ENCODE data around the gene PARD3.

Gene PARD3

DNA sequence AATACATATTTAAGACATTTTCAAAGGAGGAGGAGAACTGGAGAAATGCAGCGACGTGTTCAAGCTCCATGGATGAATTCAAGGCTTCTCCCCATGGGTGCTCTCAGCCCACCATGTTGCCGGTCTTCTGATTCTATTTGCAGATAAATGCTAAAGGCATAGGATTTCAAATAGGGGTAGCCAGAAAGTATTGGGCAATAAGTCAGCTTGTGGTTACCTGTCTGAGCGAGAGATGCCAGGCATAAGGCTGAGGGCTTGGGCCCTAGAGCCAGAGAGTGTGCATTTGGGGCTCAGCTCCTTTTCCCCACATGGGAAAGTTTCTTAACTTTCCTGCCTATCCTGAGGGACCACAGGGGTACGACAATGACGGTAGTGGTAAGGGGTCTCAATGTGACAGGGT, 180.0 kb downstream of the PARD3 start:
- Histone ChIP-seq H3K9me3 (ENCODE audit: control insufficient read depth, low read depth, low read length) (no peaks in the 10 kb centered on the region), H3K4me1 (ENCODE audit: control insufficient read depth, low read depth, low read length) (peaks cover 24% of the 10 kb centered on the region), H3K36me3 (ENCODE audit: control insufficient read depth, low read depth, low read length) (no peaks in the 10 kb centered on the region), H3K4me3 (ENCODE audit: low read length) (no peak overlapping the region), H3K27ac (ENCODE audit: low read length) (no peak overlapping the region), H3K27me3 (ENCODE audit: control insufficient read depth, insufficient read depth, low read length) (no peaks in the 10 kb centered on the region), H3K9ac (ENCODE audit: low read length) (no peak overlapping the region)

DNA sequence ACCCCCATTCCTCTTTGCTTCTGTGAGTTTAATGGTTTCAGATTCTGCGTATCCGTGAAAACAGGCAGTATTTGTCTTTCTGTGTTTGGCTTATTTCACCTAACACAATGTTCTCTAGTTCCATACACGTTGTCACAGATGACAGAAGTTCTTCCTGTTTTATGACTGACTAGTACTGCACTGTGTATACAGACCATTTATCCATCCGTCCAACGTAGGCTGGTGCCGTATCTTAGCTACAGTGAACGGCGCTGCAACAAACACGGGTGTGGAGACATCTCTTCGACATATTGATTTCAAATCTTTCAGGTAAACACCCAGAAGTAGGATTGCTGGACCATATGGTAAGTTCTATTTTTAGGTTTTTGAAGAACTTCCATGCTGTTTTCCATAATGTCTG, 181.7 kb downstream of the PARD3 start:
- Histone ChIP-seq H3K27ac (ENCODE audit: low read length) (no peak overlapping the region), H3K4me3 (ENCODE audit: low read length) (no peak overlapping the region), H3K4me1 (ENCODE audit: control insufficient read depth, low read depth, low read length) (peaks cover 24% of the 10 kb centered on the region), H3K27me3 (ENCODE audit: control insufficient read depth, insufficient read depth, low read length) (no peaks in the 10 kb centered on the region), H3K36me3 (ENCODE audit: control insufficient read depth, low read depth, low read length) (no peaks in the 10 kb centered on the region), H3K9me3 (ENCODE audit: control insufficient read depth, low read depth, low read length) (no peaks in the 10 kb centered on the region), H3K9ac (ENCODE audit: low read length) (no peak overlapping the region)

DNA sequence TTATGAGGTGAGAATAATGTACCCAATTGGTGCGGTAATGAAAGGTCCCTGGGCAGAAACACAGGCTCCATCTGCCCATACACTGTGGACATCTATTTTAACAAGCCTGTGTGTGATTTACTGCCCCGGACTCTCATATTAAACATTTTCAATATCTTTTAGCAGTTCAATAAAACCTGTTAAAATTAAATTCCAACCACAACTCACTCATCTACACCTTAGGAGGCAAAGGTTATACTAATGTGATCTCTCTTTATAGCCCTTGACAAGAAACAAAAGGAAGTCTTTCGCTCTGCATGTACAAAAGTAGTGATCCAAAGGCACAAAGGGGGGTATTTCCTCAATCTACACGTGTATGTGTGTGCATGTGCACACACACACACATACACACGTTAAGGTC, 186.0 kb downstream of the PARD3 start:
- Histone ChIP-seq H3K9ac (ENCODE audit: low read length) (no peak overlapping the region), H3K27ac (ENCODE audit: low read length) (no peak overlapping the region), H3K4me3 (ENCODE audit: low read length) (no peak overlapping the region), H3K27me3 (ENCODE audit: control insufficient read depth, insufficient read depth, low read length) (no peaks in the 10 kb centered on the region), H3K4me1 (ENCODE audit: control insufficient read depth, low read depth, low read length) (peaks cover 3% of the 10 kb centered on the region), H3K36me3 (ENCODE audit: control insufficient read depth, low read depth, low read length) (no peaks in the 10 kb centered on the region), H3K9me3 (ENCODE audit: control insufficient read depth, low read depth, low read length) (no peaks in the 10 kb centered on the region)

DNA sequence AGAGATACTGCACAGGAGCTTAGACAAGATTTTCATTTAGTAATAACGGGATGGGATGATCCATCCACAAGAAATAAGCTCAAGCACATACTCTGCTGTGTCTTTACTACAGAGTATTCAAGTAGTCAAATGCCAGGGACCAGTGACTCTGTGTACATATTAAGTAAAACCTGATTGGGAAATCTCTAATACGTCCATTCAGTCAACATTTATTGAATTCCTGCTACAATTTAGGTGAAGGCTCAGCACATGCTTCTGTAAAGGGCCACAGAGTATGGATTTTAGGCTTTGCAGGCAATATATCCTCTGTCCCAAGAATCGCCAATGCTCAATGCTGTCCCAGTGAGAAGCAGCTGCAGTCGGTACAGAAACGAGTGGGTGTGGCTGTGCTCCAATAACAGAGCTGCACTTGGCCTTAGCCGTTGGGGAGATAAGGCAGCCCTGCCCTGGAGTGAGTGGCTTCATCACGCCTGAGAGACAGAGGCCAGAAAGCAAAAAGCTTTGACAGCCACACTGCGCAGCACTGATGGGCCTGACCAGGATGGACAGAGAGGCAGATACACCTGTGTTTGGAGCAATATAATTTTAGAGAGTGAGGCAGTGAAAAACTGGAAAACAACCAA, 186.8 kb downstream of the PARD3 start:
- Histone ChIP-seq H3K9ac (ENCODE audit: low read length) (no peak overlapping the region), H3K4me3 (ENCODE audit: low read length) (no peak overlapping the region), H3K9me3 (ENCODE audit: control insufficient read depth, low read depth, low read length) (no peaks in the 10 kb centered on the region), H3K27me3 (ENCODE audit: control insufficient read depth, insufficient read depth, low read length) (no peaks in the 10 kb centered on the region), H3K27ac (ENCODE audit: low read length) (no peak overlapping the region), H3K4me1 (ENCODE audit: control insufficient read depth, low read depth, low read length) (no peaks in the 10 kb centered on the region), H3K36me3 (ENCODE audit: control insufficient read depth, low read depth, low read length) (no peaks in the 10 kb centered on the region)

DNA sequence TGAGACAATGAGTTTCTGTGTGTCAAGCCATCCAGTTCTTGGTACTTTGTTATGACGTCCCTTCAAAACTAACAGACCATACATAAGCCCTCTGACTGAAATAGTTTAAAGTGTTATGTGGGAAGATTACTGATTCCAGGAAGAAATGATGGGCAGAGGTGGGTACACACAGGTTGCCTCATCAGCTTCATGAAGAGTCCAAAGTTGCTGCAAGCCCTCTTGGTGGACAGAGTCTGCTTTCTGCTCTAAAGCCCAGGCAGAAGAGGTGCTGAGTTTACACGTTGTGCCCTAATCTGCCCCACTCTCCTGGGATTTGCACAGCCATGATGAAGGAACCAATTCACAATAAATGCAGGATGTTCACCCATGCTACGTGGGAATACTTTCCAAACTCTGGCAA, 187.4 kb downstream of the PARD3 start:
- H3K9ac ChIP-seq (ENCODE audit: low read length), result no peak overlapping the region
- no peak overlapping the region for H3K4me3 ChIP-seq (ENCODE audit: low read length)
- no peaks in the 10 kb centered on the region for H3K36me3 ChIP-seq (ENCODE audit: control insufficient read depth, low read depth, low read length)
- no peaks in the 10 kb centered on the region for H3K4me1 ChIP-seq (ENCODE audit: control insufficient read depth, low read depth, low read length)
- H3K9me3 ChIP-seq (ENCODE audit: control insufficient read depth, low read depth, low read length), result no peaks in the 10 kb centered on the region
- no peak overlapping the region for H3K27ac ChIP-seq (ENCODE audit: low read length)
- H3K27me3 ChIP-seq (ENCODE audit: control insufficient read depth, insufficient read depth, low read length), result no peaks in the 10 kb centered on the region

DNA sequence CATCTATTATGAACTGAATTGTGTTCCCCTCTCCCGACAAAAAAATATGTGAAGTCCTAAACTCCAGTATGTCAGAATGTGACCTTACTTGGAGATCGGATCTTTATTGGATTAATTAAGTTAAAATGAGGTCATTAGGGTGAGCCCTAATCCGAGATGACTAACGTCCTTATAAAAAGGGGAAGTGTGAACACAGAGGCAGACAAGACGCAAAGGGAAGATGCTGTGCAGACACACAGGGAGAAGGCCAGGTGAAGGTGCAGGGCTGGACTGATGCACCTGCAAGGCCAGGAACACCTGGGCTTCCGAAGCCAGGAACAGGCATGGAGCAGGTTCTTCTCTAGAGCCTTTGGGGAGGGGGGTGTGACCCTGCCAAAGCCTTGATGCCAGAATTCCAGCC, 187.8 kb downstream of the PARD3 start:
- H3K9ac ChIP-seq (ENCODE audit: low read length), result no peak overlapping the region
- no peak overlapping the region for H3K27ac ChIP-seq (ENCODE audit: low read length)
- H3K9me3 ChIP-seq (ENCODE audit: control insufficient read depth, low read depth, low read length), result no peaks in the 10 kb centered on the region
- no peak overlapping the region for H3K4me3 ChIP-seq (ENCODE audit: low read length)
- H3K4me1 ChIP-seq (ENCODE audit: control insufficient read depth, low read depth, low read length), result no peaks in the 10 kb centered on the region
- H3K27me3 ChIP-seq (ENCODE audit: control insufficient read depth, insufficient read depth, low read length), result no peaks in the 10 kb centered on the region
- H3K36me3 ChIP-seq (ENCODE audit: control insufficient read depth, low read depth, low read length), result no peaks in the 10 kb centered on the region

DNA sequence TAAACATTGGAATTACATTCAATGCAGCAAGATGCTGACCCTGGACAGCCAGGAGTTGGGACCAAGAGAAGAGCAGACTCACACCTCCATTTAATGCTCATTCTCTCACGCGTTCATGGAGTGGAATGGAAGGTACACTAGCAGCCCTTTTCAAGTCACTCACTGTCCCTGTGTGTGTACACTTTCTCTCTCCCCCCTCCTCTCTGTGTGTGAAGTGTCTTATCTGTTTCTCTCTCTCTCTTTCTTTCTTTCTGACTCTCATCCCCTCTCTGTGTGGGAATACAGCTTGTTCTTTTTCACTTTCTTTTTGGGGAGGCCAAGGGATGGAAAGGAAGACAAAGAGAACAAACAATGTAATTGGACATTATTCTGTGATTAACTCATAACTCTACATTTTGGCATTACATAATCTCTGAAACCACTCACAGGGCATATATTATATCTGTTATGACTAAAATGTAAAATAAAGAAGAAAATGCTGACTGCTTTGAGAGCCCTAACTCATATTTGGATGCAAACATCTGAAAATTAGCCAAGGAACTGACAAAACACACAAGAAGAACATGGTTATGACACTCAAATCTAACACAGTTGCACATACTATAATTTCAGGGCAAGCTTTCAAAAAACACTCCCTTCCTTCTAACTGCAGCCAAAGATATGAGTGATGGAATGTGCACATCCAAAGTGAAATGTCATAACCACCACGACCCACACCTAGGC, 188.8 kb downstream of the PARD3 start:
- no peak overlapping the region for H3K9ac ChIP-seq (ENCODE audit: low read length)
- no peaks in the 10 kb centered on the region for H3K9me3 ChIP-seq (ENCODE audit: control insufficient read depth, low read depth, low read length)
- H3K4me3 ChIP-seq (ENCODE audit: low read length), result no peak overlapping the region
- H3K4me1 ChIP-seq (ENCODE audit: control insufficient read depth, low read depth, low read length), result no peaks in the 10 kb centered on the region
- H3K27ac ChIP-seq (ENCODE audit: low read length), result no peak overlapping the region
- no peaks in the 10 kb centered on the region for H3K36me3 ChIP-seq (ENCODE audit: control insufficient read depth, low read depth, low read length)
- H3K27me3 ChIP-seq (ENCODE audit: control insufficient read depth, insufficient read depth, low read length), result no peaks in the 10 kb centered on the region

DNA sequence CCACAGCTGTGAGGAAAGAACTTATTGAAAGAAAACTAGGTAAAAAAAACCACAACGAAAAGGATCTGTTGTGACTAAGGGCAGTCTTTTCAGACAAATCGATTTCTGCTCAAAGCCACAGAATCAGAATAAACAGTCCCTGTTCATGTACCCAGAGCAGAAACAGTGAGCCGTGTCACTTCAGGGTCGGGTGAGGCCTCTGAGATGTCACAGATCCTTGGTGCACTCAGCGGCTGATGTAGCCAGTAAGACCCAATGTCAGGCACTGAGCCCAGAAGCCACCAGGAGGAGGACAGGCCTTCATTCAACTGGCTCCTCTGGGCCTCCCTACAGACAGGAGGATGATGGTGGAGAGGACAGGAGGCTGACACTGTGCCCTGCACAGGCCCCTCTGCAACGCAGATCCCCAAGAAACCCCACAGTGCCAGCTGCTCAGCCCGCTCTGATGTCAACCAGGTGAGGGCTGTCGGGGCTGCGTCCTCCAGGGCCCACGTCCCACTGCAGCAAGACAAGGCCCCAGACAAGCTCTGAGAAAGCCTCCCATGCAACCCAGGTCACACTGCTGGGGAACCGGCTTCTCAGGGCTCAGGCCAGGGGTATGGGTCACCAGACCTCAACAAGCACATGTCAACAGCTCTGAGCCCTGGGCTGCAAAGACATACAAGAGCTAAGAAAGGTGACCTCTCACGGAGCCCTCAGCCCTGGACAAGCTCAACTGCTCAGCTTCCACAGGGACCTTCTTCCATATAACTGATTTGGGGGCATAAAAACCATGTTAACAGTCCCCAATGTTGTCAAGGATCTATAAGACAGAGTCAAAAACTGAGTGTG, 190.6 kb downstream of the PARD3 start:
- no peak overlapping the region for H3K27ac ChIP-seq (ENCODE audit: low read length)
- no peaks in the 10 kb centered on the region for H3K36me3 ChIP-seq (ENCODE audit: control insufficient read depth, low read depth, low read length)
- no peak overlapping the region for H3K9ac ChIP-seq (ENCODE audit: low read length)
- H3K27me3 ChIP-seq (ENCODE audit: control insufficient read depth, insufficient read depth, low read length), result no peaks in the 10 kb centered on the region
- no peaks in the 10 kb centered on the region for H3K9me3 ChIP-seq (ENCODE audit: control insufficient read depth, low read depth, low read length)
- H3K4me1 ChIP-seq (ENCODE audit: control insufficient read depth, low read depth, low read length), result no peaks in the 10 kb centered on the region
- H3K4me3 ChIP-seq (ENCODE audit: low read length), result no peak overlapping the region

DNA sequence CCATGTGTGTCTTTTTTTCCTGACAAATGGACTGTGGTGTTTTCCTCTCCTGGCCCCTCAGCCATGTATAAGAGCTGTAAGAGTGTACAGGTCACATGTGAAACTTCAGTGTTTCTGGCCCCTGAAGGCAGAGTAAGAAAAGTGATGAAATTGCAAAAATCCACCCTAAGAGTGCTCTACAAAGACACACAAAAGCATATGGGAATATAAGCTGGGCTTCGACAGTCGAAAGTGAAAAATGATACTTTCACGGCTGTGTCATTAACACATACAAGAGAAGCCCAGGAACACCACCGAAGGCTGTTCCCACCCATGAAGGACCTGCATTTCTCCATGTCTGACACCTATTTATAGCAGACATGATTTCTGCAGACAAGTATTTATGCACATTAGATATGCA, 192.2 kb downstream of the PARD3 start:
- Histone ChIP-seq H3K4me1 (ENCODE audit: control insufficient read depth, low read depth, low read length) (no peaks in the 10 kb centered on the region), H3K27ac (ENCODE audit: low read length) (no peak overlapping the region), H3K9ac (ENCODE audit: low read length) (no peak overlapping the region), H3K9me3 (ENCODE audit: control insufficient read depth, low read depth, low read length) (no peaks in the 10 kb centered on the region), H3K4me3 (ENCODE audit: low read length) (no peak overlapping the region), H3K36me3 (ENCODE audit: control insufficient read depth, low read depth, low read length) (no peaks in the 10 kb centered on the region), H3K27me3 (ENCODE audit: control insufficient read depth, insufficient read depth, low read length) (no peaks in the 10 kb centered on the region)

DNA sequence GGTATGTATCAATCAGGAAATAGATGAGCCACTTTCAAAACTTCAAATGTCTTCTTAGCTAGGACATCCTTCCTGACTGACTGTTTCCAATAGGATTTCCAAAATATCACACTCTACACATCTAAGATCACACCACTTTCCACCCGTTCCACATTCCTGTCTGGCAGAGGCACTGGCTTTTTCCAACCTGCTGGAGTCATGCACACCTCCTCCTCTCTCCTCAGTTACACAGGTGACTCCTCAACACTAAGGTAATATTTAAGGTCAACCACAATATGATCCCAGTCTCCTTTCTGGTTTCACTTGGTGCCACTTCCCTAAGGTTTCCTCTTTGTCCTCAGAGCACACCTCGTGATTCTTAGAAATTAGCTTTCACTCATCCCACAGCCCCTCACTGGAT, 196.5 kb downstream of the PARD3 start:
- H3K9me3 ChIP-seq (ENCODE audit: control insufficient read depth, low read depth, low read length), result no peaks in the 10 kb centered on the region
- peaks cover 6% of the 10 kb centered on the region for H3K4me1 ChIP-seq (ENCODE audit: control insufficient read depth, low read depth, low read length)

DNA sequence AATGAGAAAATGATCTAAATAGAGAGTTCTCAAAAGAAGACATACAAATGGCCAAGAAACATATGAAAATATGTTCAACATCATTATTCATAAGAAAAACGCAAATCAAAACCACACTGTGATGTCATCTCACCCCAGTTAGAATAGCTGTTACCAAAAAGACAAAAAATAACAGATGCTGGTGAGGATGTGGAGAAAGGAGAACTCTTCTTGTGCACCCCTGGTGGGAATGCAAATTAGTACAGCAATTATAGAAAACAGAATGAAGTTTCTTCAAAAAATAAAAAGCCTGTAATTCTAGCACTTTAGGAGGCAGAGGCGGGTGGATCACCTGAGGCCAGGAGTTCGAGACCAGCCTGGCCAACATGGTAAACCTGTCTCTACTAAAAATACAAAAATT, 199.3 kb downstream of the PARD3 start:
- H3K4me1 ChIP-seq (ENCODE audit: control insufficient read depth, low read depth, low read length), result peaks cover 16% of the 10 kb centered on the region
- H3K9ac ChIP-seq (ENCODE audit: low read length), result no peak overlapping the region
- H3K9me3 ChIP-seq (ENCODE audit: control insufficient read depth, low read depth, low read length), result no peaks in the 10 kb centered on the region
- no peak overlapping the region for H3K27ac ChIP-seq (ENCODE audit: low read length)
- H3K27me3 ChIP-seq (ENCODE audit: control insufficient read depth, insufficient read depth, low read length), result no peaks in the 10 kb centered on the region
- H3K36me3 ChIP-seq (ENCODE audit: control insufficient read depth, low read depth, low read length), result no peaks in the 10 kb centered on the region
- H3K4me3 ChIP-seq (ENCODE audit: low read length), result no peak overlapping the region

More for the DNA sequence above, 196.5 kb downstream of the PARD3 start:
- no peaks in the 10 kb centered on the region for H3K27me3 ChIP-seq (ENCODE audit: control insufficient read depth, insufficient read depth, low read length)
- no peak overlapping the region for H3K27ac ChIP-seq (ENCODE audit: low read length)
- no peaks in the 10 kb centered on the region for H3K36me3 ChIP-seq (ENCODE audit: control insufficient read depth, low read depth, low read length)
- no peak overlapping the region for H3K9ac ChIP-seq (ENCODE audit: low read length)
- H3K4me3 ChIP-seq (ENCODE audit: low read length), result no peak overlapping the region

Measured in iPS-18a (cell line).